Renal cortex interstitium (tissue), 11 donors: ENCODE results near the gene SRGAP2B. TPM values are rescaled to one million over a fixed set of nuclear protein-coding genes. Genes with fewer than 3 reads are reported as not detected.
"Not testable (repeated sequence)": the region's sequence is repeated elsewhere in the genome, so short reads cannot be mapped to it uniquely, and the experiment has no call there.

ENCODE experiments used
- DNase-seq, 11 donors: peaks; one replicate each; pipeline ENCODE4 v3.0.0-alpha.2; 2013; ENCODE audit warnings: low read depth in 9 of 11, low spot score in 4 of 11; ENCODE audit errors: extremely low read depth in 1 of 11
- polyA plus RNA-seq, 3 donors: library from polyadenylated mRNA; unstranded; fragments of 120-200 nt; gene quantifications; one replicate each; pipeline ENCODE4 v1.2.1, GENCODE V29; 2013; ENCODE audit not compliant: insufficient read length in 3 of 3

SRGAP2B gene
- polyA plus RNA-seq, 3 donors, result 24.2 to 41.0 (median 33.9) TPM

DNA sequence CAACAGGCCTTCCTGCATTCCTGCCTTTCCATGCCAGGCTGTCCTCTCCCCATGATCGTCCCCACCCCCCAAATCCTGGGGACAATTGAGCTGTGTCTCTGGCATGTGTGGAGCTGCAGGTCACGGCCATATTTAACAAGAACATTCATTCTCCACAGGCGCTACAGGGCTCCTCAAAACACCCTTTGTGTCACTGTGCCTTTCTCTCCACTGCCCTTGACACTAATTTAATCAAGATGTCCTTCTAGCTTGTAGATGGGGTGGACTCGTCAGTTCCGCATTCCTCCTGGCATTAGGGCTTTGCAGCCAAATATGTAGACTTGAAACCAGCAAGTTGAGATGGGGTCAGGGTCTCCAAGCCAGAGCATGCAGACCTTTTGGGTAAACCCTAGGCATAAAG lies 163.0 kb downstream of the SRGAP2B start:
- DNase-seq, result not testable (repeated sequence)

DNA sequence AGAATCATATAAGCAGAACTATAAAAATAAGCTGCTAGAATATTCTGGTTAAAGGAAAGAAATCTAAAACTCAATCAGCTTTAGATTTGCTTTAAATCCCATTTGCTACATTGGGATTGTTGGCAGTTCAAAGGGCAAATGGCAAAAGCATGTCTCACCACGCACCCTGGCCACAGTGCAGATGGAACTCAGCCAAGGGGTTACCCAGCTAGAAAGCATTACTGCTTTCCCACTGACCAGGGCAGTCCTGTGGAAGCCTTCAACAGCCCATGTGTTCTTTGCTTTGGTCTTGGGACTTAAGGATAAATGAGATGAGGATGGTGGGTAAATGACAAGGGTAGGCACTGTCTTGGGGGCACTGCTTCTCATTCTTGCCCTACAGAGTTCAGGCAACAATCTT lies 163.6 kb downstream of the SRGAP2B start:
- DNase-seq, result not testable (repeated sequence)

DNA sequence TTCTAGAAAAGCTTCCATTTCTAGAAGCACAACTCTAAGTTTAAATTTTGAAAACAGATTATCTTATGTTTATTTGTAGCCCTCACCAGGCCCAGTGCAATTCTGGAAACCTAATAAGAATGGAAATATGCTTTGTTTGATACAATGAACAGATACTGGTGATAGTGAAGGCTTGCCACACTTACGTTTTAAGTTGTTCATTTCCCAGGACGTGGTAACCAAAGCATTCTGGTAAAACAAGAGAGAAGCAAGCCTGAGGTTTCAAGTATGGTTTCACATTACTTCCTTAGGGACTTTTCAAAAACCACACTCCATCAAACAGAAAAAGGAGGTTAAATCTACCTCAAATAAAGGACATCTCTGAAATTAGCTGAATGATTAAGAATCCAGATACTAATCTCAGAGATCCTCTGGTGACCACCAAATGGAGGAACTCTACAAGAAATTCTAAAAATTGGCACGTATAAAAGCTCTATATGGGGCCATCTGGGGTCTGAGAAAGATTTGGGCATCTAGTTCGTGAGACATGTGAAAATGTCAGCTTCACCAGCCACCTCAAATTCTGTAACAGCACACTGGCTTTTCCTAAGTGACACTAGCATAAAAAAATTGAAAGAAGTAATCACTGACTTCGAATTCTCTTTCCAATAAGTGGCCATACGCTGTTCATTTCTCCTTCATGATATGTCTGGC lies 164.9 kb downstream of the SRGAP2B start:
- not testable (repeated sequence) for DNase-seq

DNA sequence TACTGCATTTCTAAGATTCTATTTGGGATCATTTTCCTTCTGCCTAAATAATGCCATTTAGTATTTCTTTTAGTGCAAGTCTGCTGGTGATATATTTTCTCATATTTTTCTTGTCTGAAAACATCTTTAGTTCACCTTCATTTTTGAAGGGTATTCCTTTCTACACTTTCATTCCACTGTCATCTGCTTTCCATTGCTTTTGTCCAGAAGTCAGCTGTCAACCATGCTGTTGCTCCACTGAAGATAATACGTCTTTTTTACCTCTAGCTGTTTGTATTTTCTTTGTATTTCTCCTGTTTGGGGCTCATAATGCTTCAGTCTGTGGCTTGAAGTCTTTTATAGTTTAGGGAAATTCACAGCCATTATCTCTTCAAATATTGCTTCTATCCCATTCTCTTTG lies 167.8 kb downstream of the SRGAP2B start:
- DNase-seq, result not testable (repeated sequence)

DNA sequence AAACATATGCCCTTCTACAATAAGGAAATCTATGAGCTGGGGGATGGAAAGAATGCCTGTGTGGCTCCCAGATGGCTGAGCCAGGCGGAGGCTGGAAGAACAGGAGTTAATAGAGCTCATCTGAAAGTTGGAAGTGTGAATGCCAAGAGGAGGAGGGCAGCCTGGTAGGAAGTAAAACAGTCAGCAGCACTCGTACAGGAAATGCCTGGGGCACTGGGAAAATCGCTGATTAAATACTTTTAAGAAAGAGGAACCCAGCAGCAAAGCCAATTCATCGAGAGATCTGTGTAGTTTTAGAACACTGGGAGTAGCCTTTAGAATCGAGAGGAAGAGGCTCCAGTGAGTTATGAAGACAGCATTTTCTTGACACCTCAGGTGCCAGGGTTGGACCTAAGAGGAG lies 171.5 kb downstream of the SRGAP2B start:
- not testable (repeated sequence) for DNase-seq

DNA sequence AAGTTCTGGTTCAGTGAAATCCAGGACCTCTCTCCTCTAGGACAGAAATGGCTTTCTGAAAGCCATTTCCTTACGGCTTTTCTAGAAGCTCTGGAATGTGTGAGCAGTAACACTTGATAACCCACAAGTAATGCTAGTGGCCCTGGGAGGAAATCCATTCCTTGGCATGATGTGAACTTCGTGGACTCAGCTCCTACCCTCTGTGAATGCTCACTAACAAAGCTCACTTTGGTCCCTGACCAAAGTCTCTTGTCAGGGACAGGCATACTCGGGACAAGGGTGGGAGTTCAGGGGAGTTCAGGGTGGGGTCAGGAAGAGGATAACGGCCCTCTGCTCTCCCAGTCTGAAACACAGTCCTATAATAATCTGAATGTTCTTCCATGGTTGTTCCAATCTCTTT lies 172.3 kb downstream of the SRGAP2B start:
- not testable (repeated sequence) for DNase-seq

DNA sequence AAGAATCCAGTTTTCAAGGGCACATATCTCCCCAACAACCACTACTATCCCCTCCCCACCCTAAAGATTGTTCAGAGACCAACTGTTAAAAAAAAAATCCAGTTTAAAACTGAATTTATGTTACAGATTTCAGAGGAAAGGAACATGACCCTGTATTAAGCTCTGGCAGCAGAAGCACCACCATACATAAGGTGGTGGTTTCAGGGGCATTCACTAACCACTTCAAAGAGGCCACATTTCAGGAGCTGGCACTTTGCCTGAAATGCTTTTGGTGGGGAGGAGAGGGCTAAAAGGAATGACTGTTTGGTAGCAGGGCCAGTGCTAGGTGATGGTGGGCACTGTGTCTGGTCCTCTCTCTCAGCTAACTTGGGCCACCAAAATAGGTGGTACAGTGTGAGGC lies 176.0 kb downstream of the SRGAP2B start:
- not testable (repeated sequence) for DNase-seq

DNA sequence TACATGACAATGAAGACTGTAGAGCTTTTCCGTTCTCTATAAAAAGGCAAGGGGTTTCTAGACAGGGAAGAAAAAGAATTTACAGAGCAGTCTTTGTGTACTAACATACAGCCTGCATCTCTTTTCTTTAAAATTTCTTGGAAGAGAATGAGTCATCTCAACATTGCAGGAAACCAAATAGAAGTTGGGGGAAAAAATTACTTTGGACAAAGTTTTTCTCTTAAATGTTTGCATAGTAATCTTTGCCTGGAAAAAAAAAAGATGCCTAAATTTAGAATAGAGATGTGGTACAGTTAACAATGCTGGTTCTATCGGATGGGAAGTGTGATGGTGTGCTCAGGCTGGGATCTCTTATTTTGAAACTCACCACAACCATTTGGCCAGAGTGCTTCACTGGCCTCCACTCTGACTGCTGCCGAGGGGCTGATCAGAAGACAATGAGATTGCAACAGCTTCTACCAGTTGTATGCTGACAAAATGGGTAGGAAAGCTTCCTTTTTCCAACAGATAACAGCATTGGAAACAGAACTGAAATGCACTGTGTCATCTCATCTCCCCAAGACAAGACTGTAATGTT lies 177.0 kb downstream of the SRGAP2B start:
- not testable (repeated sequence) for DNase-seq

DNA sequence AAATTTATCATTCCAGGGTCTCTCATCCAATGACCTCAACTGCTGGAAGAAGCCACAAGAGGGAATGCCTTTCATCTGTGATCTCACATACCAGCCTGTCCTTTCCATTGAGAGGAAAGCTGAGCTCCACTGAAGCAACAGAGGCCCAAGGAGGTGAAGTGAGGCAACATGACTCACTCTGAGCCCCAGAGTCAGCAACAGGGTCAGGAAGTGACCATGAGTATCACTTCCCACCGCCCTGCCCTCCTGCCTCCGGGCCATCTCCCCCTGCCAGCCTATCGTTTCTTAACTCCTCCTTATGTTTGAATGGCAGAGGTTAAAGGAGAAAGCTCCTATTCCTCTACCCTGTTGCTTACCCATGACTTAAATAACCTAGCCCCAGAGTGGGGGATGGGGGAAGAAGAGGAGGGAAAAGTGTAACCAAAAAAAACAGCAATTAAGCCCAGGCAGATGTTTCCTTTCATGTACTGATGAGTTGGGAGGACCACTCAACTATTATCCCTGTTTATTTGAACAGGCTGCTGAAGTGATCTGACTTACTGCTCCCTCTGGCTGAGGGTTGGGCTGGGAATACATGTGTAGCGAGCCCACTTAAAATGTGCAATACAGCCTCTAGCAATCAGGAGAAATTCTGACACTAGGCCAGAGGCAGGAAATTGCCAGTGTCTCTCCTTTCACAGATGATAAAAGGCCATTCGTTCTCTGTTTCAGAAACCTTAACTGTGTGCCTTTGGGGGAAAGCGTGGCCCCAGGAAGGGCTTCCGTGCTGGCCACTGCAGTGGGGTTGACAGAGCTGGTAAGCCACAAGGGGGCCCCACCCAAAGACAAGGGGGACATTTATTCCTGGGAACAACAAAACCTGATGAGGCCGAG lies 177.7 kb downstream of the SRGAP2B start:
- DNase-seq, result not testable (repeated sequence)

DNA sequence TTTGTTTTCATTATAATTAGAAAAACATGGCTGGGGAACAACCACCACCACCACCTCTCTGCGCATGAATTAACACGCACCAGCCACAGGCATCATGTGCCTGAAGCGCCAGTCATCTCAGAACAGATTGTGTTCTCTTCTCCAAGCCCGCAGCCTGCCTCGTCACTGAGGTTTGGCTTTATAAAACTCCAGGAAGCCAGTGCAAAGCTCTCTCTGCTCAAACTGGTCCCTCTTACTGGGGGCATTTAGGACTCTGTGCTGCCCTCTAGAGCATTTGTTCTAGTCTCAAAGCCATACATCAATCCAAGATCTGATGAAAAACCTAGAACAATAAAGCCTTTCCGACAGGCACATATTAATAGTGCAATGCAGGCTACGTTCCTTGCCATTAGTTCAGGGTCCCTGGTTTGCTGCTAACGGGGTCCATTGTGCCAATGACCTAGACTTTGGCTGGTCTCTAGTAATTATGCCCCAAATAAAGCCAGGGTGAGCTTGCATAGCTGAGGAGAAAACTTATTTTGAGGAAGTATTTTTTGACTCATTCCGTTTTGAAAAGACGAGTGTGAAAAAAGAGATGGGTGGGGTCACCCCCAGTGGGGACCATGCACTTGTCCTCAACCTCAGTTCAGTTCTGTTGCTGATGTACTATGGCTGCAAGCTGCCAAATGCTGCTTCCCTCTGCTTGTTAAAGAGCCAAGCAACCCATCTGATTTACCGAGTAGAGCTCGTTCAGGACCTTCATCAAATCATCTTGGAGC lies 181.0 kb downstream of the SRGAP2B start:
- DNase-seq, result not testable (repeated sequence)

DNA sequence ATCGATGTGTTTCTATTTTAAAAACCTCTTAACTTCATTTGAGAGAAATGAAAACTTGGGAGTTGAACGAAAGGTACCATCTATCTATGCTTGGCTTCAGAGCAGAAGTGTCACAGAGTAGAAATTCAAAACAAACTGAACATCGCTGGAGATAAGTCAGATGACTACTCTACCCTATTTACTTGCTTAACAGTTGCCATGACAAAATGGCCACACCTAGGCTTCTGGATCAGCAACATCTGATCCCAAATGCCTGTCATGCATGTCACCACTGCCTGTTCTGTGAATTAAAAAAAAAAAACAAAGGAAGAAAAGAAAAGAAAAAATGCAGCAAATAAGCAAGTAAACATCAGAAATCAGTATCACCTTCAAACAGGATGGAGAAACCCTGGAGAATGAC lies 181.7 kb downstream of the SRGAP2B start:
- not testable (repeated sequence) for DNase-seq

DNA sequence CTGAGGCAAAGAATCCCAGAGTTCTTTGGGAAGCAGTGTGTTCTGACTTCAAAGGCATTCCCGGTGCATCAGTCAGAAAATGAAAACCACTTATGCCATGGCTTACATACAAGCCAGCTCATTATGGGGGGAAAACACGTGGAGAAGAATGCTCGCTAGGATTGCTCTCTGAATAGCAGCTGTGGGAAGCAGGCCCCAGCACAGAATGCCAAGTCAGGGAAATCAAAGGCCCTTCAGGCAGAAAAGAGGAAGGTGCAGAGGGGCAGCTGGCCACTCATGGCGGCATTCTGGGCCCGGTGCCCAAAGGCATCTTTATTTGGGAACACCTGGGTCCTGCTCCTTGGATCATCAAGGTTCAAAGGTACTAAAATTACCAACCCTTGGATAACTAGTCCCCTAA lies 184.4 kb downstream of the SRGAP2B start:
- not testable (repeated sequence) for DNase-seq

DNA sequence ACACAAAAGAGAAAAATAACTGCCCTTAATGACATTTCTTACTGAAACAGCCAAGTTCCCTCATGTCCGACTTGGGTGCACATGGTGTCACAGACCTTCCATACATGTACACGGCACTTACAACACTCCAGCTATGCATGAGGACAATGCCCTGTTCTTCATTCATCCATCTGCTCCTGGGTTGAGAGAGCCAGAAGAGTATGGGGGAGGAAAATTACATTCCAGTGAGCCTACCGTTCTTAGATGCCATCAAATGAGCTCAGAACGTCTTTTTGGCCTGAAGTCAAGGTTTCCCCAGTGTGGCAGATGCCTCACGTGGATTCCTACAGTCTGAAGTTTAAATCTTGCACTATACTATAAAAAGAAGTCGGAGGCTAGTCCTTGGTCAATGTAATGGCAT lies 194.3 kb downstream of the SRGAP2B start:
- not testable (repeated sequence) for DNase-seq

DNA sequence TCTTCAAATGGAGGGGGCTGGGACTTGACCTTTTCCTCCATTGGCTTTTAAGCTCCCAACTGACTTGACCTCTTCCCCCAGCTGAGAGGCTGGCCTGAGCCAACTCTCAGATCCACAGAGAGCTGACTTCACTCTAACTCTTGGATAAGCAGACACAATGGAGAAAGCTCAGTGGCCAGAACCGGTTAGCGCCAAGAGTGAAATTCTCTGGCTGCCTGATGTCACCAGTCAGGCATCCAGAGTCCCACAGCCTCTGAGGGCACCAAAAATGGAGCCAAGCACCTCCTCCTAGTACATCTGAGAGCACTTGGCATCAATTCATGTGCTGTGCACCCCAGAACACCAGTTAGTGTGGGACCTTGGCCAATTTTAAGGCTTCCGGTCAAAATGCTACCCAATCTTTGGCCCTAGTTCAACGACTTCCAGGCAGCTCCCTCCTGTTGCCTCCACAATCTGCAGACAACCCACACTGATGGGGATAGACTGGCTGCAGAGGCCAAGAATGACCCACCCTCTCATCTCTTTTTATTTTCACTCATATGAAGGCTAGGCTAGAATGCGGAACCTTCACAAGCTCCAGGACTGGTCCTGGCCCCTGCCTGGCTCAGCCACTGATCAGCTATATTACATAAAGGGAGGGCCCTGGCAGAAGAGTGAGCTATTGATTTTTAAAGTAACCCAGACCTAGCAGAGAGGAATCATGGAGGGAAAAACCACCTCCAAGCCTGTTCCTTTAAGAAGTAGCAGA lies 200.5 kb downstream of the SRGAP2B start:
- not testable (repeated sequence) for DNase-seq

DNA sequence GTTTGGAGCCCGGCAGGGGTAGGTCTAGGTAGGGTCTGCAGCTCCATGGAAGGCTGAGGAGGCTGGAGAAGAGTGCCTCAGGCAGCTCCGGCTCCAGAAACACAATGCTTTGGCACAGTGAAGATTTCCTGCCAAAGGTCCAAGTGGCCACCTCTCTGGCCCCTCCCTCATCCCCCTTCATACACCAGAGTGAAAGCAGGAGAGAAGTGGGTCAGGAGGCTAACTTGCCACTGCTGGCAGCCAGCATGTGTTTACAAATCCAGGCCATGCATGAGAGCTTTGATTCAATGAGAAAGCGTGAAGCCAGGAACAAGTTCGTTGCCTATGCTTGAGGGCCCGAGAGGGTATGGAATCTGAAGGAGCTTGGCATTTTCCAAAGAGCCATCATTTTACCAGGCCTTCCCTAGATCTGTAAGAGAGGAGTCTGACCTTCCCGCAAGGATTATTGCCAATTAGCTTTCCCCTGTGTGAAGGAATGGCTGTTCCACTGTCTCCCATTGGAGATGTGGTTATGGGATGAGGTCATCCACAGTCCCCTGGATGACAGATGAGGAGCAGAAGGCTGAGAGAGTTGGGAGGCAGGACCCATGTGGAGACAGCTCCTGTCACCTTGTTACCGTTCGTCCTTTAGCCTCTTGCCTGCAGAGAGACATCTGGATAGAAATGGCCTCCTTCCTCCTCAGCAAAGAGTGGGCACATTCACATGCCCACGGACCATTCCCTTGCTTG lies 201.3 kb downstream of the SRGAP2B start:
- not testable (repeated sequence) for DNase-seq

DNA sequence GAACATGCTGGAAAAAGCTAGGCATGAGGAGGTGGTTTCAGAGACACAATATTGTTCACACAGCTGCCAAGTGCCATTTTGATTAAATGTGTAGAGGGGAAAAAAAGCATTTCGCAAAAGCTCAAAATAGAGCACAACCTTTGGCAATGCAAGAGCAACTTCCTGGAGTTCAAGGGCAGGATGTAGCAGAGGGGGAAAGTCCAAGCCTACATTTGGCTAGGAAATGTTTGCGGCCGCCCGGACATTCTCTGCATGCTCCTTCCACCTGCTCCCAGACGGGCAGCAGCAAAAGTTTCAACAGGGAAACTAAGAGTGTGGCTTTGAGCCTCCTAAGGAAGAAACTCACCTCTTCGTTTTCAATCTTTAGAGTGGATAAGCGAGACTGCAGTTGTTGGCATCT lies 202.1 kb downstream of the SRGAP2B start:
- not testable (repeated sequence) for DNase-seq

DNA sequence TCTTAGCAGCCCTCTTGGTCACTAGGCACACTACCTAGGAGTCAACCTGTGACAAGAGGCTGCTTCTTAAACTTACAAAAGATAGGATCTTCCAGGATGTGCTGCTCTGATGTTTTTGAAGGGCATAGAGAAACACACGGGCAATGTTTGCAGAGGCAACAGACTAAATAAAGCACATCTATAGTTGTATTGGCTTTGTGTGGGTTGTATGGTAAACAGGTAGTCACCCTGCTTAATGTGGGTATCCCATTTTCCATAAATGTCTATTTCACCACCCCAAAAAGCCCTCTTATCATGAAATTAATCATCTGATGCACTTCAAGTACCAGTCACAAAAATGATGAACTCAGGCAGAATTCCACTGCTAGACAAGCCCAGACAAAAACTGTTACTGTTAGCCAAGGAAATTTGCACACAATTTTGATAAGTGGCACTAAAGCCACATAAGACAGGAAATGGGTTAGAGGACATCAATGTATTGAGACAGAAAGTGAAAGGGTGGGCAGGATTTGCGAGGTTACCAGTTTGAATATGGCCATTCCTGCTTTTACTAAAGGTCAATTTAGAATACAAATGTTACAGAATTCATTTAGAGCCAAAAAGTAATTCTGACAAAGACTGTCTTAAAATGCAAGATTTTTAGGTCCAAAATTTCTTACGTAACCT lies 205.5 kb downstream of the SRGAP2B start:
- DNase-seq, result not testable (repeated sequence)
